Chondrocyte (in vitro differentiated cells): ENCODE measurements around the gene CEP350. TPM values are rescaled to one million over a fixed set of nuclear protein-coding genes. Genes with fewer than 3 reads are reported as not detected.

Experiments
- DNase-seq: peaks from one replicate; pipeline ENCODE4 v3.0.0; 2021; ENCODE audit warnings: mixed read lengths, low spot score
- H3K27ac Mint-ChIP-seq: one replicate; pipeline ENCODE4 v1.8.0; 2021; ENCODE audit warnings: mild to moderate bottlenecking, moderate library complexity, mixed read lengths; ENCODE audit not compliant: unreplicated experiment
- H3K27me3 Mint-ChIP-seq: 2 replicates; pipeline ENCODE4 v1.8.0; 2021; ENCODE audit warnings: low read depth, mixed read lengths
- H3K36me3 Mint-ChIP-seq: 2 replicates; pipeline ENCODE4 v1.8.0; 2021; ENCODE audit warnings: low read depth, mixed read lengths
- H3K4me1 Mint-ChIP-seq: 2 replicates; pipeline ENCODE4 v1.8.0; 2021; ENCODE audit warnings: low read depth, mild to moderate bottlenecking, mixed read lengths
- H3K4me3 Mint-ChIP-seq: one replicate; pipeline ENCODE4 v1.8.0; 2021; ENCODE audit warnings: mild to moderate bottlenecking, moderate library complexity, mixed read lengths; ENCODE audit not compliant: unreplicated experiment
- H3K9me3 Mint-ChIP-seq: 2 replicates; pipeline ENCODE4 v1.8.0; 2021; ENCODE audit warnings: low read depth, mixed read lengths
- CTCF ChIP-seq: fragments of 200-600 bp; sonication (generic); IDR thresholded peaks from 2 replicates; pipeline ENCODE4 v1.5.0; 2021; ENCODE audit warnings: antibody characterized with exemption, mild to moderate bottlenecking, moderate library complexity
- total RNA-seq: library from RNA; stranded (reverse); gene quantifications from 3 replicates; pipeline ENCODE4 v1.2.1, GENCODE V29; 2021

Gene CEP350
- total RNA-seq, 1 donor from 2014 or later, result 36.2 TPM

- Mint-ChIP-seq H3K36me3 (peaks cover 44% of the 10 kb centered on the region), H3K4me3 (no peak overlapping the region), H3K27ac (no peak overlapping the region), H3K4me1 (peaks cover 3% of the 10 kb centered on the region), H3K9me3 (no peaks in the 10 kb centered on the region), H3K27me3 (no peaks in the 10 kb centered on the region)
- no peak for DNase-seq
- no peak for TF ChIP-seq CTCF
These were observed 140.2 kb downstream of the CEP350 start for GRCh38 chr1:180094705-180095295.

GRCh38 chr1:180096584-180097325 is 142.1 kb downstream of the CEP350 start:
- Mint-ChIP-seq H3K4me1 (peaks cover 5% of the 10 kb centered on the region), H3K36me3 (peaks cover 48% of the 10 kb centered on the region), H3K4me3 (no peak overlapping the region), H3K9me3 (no peaks in the 10 kb centered on the region), H3K27ac (no peak overlapping the region), H3K27me3 (no peaks in the 10 kb centered on the region)
- TF ChIP-seq CTCF, result no peak
- DNase-seq, result no peak

DNA sequence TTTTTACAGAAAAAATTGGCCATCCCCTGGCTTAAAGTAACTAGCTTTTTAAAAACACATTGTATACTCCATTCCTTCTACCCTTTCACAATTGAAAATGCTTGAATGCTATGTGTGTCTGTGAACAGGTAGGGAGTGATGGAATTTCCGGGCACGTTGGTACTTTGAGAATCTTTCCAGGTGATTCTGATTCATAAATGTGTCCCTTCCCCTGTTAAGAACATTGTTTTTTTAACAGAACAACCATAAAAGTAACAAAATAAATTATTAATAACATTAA is 142.7 kb downstream of the CEP350 start:
- TF ChIP-seq CTCF, result no peak
- H3K27ac Mint-ChIP-seq, result no peak overlapping the region
- peaks cover 5% of the 10 kb centered on the region for H3K4me1 Mint-ChIP-seq
- H3K4me3 Mint-ChIP-seq, result no peak overlapping the region
- H3K36me3 Mint-ChIP-seq, result peaks cover 48% of the 10 kb centered on the region
- H3K9me3 Mint-ChIP-seq, result no peaks in the 10 kb centered on the region
- H3K27me3 Mint-ChIP-seq, result no peaks in the 10 kb centered on the region
- no peak for DNase-seq

DNA sequence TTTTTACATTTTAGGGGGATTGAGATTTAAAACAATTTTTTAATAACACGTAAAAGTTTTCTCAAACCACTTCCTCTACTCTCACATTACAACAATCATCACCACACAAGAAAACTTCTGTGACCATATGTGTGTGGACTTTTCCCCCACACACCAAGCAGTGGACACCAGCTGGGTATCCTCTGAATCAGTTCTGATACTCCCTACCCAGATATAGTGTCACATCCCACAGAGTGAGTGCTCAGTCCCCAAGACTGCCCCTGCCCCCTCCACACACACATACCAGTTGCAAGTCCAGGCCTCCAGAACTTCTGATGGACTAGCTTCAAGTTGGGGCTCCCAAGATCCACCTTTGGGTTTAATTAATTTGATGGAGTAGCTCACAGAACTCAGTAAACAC is 146.8 kb downstream of the CEP350 start:
- no peak for TF ChIP-seq CTCF
- no peak for DNase-seq
- H3K4me1 Mint-ChIP-seq, result peaks cover 2% of the 10 kb centered on the region
- no peaks in the 10 kb centered on the region for H3K27me3 Mint-ChIP-seq
- no peak overlapping the region for H3K27ac Mint-ChIP-seq
- H3K36me3 Mint-ChIP-seq, result peaks cover 24% of the 10 kb centered on the region
- no peak overlapping the region for H3K4me3 Mint-ChIP-seq
- no peaks in the 10 kb centered on the region for H3K9me3 Mint-ChIP-seq

- no peaks in the 10 kb centered on the region for H3K27me3 Mint-ChIP-seq
- H3K36me3 Mint-ChIP-seq, result peaks cover 27% of the 10 kb centered on the region
- H3K4me1 Mint-ChIP-seq, result peaks cover 2% of the 10 kb centered on the region
- no peak for TF ChIP-seq CTCF
- no peak overlapping the region for H3K4me3 Mint-ChIP-seq
- no peaks in the 10 kb centered on the region for H3K9me3 Mint-ChIP-seq
- H3K27ac Mint-ChIP-seq, result no peak overlapping the region
- no peak for DNase-seq
These were observed 149.2 kb downstream of the CEP350 start for GRCh38 chr1:180103819-180104218.
